HG03457 (cell line): Measurements from ENCODE around the gene SLCO4A1.

Source experiments
- ATAC-seq: cut with Tn5 transposase; IDR thresholded peaks from one replicate; pipeline ENCODE4 v1.9.1; 2021; ENCODE audit warnings: moderate number of reproducible peaks; ENCODE audit not compliant: unreplicated experiment

Gene SLCO4A1

DNA sequence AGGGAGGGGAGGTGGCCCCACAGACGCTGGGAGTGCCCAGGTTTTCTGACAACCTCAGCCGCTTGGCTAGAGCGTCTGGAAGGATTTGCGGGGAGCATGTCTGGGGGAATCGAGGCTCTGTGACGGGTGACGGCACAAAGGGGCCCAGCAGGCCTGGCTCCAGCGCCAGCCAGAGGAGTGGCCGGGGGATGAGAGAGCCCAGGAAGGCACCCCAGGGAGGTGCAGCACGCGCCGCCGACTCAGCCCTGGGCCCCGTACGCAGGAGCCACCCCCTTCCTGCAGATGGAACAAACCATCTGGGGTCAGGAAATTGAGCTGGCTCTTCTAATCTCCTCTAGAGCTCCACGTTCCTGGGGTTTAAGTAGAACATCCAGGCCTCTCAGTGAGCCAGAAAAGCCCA is 5.9 kb upstream of the SLCO4A1 start:
- ATAC-seq = no peak

DNA sequence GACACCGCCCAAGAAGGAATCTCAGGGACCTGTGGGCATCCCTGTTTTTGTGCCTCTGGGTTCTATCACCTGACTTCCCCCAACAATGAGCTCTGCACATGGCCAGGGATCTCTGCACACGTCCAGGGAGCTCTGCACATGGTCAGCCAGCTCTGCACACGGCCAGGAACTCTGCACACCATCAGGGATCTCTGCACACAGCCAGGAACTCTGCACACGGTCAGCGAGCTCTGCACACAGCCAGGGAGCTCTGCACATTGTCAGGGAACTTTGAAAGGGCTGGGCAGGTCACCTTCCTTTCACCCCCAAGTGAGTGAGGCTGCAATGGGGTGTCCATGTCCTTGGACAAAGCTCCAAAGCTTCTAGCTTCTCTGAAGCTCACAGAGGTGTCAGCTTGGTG is 5.2 kb upstream of the SLCO4A1 start:
- ATAC-seq = no peak

DNA sequence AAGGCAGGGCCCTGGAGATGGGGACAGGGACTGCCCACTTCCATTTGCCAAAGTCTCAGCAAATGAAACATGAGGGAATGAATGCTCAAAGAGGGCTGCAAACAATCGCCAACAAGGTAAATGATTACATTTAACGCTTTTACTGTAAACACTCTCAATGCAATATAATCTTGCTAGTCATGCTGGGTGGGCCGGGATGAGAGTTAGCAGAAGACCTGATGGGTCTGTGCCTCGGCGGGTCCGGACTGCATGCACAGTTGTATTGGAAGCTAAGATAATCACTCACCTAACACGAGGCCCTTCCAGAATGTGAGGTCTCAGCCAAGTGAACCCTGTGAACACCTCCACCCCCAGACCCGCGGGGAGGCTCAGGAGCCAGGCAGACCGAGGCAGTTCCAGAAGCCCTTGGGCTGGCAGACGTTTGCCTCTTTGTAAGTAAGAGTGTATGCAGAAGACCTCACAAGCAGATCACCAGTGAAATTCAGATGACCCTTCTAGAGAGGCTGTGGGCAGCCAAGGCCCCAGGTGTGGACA is 4.7 kb upstream of the SLCO4A1 start:
- ATAC-seq = no peak

DNA sequence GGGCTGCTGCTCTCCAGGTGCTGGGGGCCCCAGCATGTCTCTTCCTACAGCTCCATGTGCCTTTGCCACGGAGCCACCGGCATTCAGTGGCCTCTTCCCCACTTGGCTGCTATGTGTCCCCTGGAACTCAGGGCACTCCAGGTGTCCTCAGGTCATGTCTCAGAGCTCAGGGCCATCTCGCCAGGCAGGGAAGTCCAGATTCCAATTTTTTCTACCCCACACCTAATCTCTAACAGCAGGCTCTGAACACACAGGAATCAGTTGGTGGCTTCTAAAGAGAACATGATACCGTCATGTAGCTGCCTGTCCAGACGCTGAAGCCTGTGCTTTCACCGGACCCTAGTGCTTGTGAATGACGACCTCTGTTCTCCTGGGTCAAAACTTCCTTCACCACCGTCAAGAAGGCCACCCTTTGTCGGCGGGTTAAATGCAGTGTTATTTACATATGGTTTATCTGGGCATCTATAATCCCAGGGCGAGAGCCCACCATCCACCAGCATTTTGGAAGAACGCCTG is 4.2 kb upstream of the SLCO4A1 start:
- ATAC-seq = no peak

DNA sequence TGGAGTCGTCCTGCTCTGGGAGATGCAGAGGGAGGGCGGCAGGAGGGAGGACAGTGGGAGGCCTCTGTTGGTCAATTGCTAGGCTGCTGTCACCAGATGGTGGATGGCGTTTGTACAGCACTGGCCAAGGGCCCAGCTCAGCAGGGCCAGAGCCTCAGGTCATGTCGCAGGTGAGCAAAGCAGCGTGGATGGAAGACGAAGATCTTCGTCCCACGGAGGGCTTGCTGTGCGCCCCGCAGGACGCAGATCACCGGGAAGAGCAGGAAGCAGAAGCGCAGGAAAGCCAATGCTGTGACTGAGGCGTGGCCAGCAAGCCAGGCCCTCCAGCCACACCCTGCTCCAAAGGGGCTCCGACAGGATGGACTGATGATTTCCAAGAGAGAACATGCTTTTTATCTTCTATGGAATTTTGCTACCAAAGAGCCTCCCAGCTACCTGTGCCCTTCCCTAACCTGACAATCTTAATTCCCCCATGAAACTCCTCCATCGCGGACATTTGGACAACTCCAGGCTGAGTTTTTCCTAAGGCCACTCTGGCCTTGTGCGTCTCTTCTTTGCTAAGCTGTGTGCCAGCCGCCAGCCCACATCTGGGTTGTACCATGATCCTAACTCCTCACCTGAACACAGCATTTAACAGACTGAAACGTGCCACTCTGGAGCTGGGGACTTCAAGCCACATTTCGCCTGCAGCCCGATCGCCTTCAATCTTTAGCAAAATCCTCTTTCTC is 3.5 kb upstream of the SLCO4A1 start:
- ATAC-seq = no peak

DNA sequence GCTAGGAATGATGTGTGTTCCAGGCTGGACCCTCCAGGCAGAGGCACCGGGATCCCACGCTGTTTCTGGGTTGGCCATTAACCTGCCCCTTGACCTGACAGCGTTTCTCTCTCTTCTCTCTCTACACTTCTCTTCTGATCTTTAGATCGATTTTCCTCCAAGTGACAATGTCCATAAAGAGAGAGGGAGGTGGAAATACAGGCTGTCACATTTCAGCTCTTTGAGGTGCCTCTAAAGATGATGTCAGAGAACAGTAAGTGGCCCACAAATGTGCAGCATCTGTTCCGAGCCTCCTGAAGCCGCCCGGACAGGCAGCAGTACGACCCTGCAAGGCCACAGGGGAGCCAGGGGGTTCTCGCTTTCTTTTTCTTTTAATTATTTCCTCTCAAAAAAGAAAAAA is 2.5 kb upstream of the SLCO4A1 start:
- no peak for ATAC-seq

DNA sequence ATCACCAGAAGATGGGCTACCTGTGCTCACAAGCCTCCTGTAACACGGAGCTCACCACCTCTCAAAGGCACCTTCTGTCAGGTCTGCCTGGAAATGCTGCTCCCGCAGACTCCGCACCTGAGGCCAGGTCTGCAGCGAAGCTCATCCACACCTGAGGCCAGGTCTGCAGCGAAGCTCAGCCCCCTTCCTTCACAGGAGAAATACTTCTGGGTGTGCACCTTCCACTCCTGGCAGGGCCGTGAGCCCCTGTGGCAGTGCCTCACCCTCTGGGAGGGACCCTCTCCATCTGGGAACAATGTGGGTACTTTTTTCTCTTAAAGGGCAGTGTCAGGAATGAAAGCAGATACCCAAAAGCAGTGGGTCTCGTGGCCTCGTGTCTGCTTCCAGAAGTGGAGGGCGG is 1.4 kb upstream of the SLCO4A1 start:
- no peak for ATAC-seq

DNA sequence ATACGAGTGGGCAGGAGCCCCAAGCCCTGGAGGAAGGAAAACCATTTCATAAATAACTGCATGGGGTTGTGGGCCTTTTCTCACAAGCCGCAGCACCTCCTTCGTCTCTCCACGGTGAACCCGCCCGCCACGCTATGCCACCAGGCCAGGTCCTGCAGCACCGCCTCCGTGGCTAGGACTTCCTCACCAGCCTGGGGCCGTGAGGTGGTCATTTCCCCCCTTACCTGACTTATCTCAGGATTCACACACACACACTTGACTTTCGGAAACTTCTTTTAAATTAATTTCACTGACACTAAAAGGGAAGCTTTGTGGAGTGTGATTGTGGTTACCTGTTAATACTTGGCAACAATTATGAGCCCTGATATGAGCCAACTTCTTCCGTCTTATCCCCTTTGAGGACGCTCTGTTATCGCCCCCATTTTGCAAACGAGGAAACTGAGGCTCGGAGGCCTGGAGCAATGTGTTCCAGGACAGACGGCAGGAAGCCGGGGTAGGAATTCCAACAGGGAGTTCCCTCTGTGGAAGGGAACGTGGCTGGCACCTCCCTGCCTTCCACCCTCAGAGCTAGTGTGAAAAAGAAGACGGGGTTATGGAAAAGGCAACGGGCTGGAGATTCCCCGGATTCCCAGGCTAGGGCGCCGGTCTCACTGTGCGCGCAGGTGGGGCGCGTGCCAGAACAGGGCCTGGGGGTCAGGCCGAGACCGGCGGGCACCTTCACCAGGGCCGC is 817 bp upstream of the SLCO4A1 start:
- no peak for ATAC-seq

DNA sequence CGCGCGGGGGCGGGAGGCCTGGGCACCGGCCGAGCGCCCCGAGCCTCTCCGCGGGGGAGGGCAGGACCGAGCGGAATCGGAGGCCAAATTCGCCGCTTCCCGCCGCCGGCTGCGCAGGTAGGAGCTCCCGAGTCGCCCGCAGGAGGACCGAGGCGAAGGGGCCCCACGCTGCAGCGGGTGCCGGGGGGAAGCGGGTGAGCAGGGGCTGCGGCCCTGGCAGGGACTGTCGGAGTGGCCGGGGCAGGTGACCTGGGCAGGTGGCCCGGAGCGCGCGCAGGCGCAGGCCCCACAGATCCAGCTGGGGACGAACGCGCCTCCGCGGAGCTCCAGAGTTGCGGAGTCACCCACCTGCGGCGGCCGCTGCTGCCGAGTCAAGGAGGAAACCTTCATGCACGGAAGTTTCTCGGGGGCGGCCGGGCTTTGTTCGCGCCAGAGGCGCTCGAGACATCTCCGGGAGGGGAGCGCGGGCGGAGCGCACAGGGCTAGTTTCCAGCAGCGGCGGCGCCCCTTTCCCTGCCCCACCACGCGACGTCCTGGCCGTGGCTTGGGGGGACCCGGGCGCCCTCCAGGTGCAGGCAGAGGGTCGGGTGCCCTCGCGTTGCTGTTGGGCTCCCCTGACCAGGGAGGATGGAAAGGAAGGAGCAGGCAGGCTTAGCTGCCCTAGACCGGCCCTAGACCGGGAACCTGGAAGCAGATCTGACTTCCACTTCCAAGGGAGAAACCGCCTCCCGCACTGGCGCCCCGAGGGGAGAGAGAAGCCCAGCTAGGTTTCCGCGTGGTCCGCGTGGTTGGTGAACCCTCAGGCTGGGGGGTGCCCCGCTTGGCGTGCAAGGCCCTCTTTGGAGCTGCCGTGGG is 590 bp downstream of the SLCO4A1 start:
- ATAC-seq = peak; percentile 24

DNA sequence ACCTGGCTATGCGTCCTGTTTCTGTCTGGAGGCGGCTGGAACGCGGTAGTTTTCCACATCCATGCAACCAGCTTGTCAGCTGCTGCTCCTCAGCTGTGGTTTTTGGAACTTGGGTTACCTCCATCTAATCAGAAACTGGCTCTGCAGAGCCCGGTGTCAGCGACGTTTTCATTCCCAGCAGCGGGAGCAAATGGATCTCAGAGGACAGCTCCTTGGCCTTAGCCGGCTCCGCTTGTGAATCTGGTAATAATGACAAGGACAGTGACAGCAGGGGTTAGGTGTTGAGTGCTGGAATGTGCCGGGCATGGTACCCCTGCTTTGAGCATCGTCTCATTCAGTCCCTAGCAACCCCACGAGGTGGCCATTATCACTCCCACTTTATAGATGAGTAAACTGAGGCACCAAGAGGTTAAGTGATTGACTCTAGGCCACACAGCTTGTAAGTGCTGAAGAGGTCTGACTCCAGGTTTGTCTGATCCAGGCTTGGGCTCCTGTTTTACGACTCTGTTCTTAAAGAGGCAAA is 1.3 kb downstream of the SLCO4A1 start:
- ATAC-seq = no peak

DNA sequence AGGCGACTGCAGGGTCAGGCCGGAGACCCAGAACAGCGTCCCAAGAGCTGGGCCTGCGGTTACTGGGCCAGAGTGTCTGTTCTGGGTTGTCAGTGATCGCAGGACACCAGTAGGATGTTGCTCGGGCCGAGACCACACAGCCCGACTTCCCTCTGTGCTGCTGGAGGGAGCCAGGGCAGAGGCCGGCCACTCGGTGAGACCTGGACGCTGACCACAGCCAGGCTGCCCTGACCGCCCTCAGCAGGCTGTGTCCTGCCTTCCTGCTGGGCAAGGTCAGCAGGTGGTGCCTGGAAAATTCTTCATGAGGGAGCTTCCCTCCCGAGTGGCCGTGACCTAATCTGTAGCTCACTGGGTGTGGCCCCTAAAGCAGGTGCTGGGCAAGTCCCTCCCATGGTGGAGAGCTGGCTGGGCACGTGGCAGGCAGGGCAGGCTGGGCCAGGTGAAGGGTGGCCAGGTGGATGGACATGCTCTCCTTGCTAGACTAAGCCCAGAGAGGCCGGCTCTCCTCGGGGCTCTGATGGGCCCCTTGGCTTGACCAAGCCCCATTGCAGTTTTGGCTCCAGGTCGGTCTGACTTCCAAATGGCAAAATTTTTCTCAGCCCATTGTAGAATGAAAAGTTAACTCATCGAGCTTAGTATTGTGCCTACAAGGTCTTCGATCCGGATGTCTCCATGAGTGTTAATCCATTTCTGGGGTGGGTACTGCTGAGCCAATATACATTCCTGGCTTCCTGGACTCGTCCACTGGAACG is 1.9 kb downstream of the SLCO4A1 start:
- ATAC-seq = no peak

DNA sequence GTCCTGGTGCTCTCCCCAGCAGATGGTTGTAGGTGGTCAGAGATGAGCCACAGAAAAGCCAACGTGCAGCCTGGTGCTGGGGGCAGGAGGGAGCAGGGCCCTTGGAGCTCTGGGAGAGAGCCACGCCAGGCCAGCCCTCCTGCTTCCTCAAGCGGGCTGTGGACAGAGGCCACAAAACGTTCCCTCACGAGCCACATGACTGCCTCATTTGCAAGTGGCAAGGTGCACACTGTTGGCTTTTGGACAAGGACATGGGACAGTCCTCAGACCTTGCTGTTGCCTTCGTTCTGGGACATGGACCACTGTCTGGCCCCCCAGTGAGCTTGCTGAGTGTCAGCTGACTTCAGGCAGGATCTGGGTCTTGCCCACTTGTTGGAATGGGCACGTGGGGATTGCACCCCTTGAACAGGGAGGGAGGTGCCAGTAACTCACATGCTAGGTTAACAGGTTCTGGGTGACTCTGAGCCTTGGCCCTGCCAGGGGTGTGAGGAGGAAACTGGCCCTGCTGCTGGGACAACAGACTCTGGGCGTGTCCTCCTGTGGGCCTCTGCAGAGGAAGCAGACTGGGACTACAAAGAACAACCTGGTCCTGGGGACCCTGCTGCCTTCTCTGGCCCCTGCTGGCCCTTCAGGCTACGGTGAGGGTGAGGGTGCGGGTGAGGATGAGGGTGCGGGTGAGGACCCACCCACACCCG is 2.6 kb downstream of the SLCO4A1 start:
- ATAC-seq = no peak

DNA sequence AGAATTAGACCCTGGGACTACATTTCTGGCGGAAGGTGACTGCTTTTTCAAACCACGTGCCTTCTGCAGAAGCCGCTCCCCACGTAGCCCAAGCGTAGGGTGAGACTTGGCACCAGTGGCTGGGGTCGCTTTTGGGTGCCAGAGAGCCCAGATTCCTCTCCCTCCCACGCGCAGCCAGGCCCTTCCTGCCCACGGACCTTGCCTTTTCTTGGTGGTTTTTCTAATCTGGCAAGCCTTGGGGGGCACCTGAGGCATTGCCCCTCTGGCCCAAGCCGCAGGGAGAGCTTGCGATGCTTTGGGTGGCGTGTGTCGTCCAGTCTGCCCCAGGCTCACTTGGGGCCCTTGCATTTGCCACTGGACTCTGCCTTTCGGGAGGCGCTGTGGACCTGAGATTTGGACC is 3.3 kb downstream of the SLCO4A1 start:
- no peak for ATAC-seq

DNA sequence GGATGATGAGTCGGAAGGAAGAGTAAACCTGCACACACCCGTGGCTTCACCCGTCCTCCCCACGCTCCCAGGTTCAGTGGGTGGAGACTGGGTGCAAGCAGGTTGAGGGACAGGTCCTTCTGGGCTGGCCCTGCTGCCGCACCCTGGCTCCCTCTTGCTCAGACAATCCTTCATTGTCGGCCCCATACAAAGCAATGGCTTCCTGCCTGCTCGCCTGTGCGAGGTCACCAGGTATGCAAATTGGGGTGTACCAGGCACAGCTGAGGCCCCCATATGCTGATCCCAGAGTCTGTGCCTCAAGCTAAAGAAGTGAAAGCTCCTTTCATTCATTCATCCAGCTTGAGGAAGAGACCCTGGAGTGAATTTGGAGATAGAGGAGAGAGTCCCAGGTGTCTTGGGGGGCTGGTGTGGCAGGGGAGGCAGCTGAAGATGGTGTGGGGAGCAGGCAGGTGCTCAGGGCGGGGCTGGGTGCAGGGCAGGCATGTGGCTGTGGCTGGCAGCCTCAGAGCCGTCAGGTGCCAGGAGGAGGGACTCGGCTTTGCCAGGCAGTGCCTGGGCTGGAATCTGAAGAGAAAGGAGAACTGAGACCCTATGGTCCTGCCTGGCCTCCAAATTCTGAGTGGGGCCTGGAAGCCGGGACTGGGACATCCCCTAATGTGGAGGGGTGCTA is 4.7 kb downstream of the SLCO4A1 start:
- no peak for ATAC-seq

DNA sequence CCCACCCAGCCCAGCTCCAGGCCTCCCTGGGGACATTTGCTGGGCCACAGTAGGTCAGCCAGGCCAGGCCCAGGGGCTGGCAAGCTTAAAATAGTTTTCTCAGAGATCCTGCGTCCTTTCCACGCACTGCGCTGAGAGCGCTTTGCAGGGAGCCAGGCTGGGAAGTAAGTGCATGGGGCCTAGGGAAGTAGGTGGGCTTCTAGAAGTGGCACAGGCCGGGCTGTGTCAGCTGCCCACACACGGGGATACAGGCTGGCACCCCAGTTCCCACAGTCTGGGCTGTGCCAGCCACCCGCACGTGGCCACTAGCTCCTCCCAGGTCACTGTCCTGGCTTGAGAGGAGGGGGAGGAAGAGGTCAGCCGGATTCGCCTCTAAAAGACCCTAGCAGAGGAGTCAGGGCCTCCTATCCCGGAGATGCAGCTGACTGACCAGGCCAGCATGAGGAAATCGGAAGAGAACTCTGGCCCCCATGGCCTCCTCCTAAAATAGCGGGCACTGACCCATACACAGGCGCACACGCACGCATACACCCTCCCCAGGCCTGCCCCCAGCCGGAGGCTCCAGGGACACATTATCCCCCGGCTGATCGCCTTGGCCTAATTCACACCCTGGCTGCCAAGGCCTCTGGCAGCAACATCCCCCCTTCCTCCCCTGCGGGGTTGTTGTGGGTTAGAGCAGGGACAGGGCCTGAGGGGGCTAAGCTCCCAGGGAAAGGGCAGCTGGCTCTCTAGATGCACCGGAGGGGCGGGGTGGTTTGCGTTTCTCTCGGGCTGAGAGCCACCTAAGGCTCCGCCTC is 5.4 kb downstream of the SLCO4A1 start:
- ATAC-seq = no peak

DNA sequence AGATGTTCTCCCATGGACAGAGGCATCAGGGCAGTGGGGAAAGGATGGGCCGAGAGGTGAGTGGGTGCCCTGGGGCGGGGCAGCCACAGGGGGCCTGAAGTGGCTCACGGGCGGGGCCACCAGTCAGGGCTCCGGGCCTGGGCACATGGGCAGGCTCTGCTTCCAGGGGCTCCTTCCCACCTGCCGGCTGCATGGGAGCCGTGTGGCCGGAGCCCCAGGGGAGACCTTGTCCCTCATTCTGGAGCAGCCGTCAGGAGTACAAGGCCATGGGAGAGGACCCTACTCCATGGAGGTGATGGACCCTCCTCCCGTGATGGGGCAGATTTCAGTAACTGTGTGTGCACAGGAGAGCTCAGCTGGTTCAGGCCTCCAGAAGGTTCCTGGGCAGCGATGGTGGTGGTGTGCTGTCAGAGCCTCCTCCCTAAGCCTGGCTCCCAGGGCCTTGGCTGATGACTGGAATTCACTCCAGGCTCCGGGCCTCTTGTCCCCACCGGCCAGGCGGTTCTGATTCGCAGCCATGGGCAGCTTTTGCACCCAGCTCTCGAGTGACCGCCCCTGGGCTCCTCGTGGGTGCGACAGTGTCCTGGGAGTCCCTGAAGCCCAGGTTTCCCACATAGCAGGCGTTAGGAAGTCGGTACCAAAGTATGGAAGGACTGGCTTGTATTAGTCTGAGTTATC is 6.2 kb downstream of the SLCO4A1 start:
- no peak for ATAC-seq

DNA sequence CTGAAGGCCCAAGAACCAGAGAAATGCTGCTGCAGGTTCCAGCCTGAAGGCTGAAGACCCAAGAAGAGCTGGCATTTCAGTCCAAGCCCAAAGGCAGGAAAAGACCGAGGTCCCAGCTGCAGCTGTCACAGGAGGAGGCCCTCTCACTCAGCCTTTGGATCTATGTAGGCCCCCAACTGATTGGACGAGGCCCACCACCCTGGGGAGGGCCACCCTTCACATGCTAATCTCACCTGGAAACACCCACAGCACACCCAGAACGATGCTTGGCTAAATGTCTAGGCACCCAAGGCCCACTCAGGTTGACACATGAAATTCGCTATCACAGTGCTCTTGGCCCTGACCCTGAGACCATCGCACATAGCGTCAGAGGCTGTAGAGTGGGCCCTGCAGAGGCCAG is 6.8 kb downstream of the SLCO4A1 start:
- no peak for ATAC-seq
